GM12874 (cell line): ENCODE results near the gene SNRNP35.

ENCODE experiments used
- TF ChIP-seq, protein P1 (sequence below): IDR thresholded peaks from 2 replicates; pipeline ENCODE4 v1.5.1; 2011; ENCODE audit warnings: low read depth, mild to moderate bottlenecking, control low read depth, low read length, moderate library complexity; ENCODE audit not compliant: insufficient read depth

The SNRNP35 gene

DNA sequence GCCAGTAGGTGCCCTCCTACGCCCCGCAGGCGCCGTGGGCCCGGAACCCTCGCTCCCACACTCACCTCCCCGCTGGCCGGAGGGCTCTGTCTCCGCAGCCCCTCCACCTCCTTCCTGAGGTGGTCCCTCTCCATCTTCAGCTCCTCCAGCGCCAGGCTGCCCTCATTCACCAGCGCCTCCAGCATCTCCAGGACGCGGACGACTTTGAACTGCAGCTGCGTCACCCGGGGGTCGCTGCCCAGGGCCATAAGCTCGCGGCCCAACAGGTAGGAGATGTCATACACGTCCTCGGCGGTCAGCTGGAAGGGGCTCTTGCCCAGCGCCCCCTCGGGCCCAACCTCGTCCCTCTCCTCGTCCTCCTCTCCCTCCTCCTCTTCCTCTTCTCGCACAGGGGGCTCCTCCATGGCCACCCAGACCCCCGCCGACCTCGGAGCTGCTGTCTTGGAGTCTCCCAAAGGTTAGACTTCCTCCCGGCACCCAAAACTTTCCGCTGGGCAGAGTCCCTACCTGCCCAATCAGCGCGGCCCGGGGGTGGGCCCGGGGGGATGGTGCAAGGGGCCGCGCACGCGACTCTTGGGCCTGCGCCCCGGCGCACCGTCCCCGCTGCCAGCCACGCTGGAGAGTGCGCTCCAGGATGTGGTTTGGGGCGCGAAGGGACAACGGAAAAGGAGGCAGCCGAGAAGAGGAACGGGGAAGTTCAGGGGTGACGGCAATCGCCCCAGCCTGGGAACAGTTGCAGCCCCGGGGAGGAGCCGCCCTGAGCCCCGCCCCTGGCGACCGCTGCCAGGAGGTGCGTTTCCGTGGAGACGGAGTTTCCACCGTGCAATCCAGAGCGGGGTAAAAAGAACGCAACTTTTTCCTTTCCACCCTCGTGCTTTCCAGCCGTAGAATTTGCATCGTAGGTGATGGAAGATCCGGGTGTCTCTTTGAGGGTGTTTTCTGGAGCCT is 21.6 kb upstream of the SNRNP35 start, which contains the start of gene RILPL2:
TSS of gene RILPL2 (minus strand) at position 668 of the 948 bp plus-strand sequence. CDS start at position 404, 264 bp downstream.
- TF ChIP-seq, protein P1, sequence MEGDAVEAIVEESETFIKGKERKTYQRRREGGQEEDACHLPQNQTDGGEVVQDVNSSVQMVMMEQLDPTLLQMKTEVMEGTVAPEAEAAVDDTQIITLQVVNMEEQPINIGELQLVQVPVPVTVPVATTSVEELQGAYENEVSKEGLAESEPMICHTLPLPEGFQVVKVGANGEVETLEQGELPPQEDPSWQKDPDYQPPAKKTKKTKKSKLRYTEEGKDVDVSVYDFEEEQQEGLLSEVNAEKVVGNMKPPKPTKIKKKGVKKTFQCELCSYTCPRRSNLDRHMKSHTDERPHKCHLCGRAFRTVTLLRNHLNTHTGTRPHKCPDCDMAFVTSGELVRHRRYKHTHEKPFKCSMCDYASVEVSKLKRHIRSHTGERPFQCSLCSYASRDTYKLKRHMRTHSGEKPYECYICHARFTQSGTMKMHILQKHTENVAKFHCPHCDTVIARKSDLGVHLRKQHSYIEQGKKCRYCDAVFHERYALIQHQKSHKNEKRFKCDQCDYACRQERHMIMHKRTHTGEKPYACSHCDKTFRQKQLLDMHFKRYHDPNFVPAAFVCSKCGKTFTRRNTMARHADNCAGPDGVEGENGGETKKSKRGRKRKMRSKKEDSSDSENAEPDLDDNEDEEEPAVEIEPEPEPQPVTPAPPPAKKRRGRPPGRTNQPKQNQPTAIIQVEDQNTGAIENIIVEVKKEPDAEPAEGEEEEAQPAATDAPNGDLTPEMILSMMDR, result 0 out of 2 replicates have a peak, but pooled peaks have one; percentile 6

- TF ChIP-seq, protein P1, result no peak
Measured at GRCh38 chr12:123441523-123442164, 16.3 kb upstream of the SNRNP35 start.

DNA sequence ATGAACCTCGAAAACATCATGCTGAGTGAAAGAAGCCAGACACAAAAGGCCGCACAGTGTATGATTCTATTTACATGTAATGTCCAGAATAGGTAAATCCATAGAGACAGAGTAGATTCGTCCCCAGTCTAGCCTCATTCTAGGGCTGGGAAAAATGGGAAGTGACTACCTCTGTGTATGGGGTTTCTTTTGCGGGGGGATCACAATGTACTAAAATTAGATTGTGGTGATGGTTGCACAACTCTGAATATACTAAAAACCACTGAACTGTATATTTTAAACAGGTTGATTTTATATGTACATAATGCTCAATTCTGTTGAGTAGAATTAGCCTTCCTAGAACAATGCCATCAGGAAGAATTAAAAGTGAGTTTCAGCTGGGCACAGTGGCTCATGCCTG is 15.2 kb upstream of the SNRNP35 start:
- TF ChIP-seq, protein P1, result no peak

GRCh38 chr12:123444092-123445026 is 13.6 kb upstream of the SNRNP35 start:
- TF ChIP-seq, protein P1, result no peak

DNA sequence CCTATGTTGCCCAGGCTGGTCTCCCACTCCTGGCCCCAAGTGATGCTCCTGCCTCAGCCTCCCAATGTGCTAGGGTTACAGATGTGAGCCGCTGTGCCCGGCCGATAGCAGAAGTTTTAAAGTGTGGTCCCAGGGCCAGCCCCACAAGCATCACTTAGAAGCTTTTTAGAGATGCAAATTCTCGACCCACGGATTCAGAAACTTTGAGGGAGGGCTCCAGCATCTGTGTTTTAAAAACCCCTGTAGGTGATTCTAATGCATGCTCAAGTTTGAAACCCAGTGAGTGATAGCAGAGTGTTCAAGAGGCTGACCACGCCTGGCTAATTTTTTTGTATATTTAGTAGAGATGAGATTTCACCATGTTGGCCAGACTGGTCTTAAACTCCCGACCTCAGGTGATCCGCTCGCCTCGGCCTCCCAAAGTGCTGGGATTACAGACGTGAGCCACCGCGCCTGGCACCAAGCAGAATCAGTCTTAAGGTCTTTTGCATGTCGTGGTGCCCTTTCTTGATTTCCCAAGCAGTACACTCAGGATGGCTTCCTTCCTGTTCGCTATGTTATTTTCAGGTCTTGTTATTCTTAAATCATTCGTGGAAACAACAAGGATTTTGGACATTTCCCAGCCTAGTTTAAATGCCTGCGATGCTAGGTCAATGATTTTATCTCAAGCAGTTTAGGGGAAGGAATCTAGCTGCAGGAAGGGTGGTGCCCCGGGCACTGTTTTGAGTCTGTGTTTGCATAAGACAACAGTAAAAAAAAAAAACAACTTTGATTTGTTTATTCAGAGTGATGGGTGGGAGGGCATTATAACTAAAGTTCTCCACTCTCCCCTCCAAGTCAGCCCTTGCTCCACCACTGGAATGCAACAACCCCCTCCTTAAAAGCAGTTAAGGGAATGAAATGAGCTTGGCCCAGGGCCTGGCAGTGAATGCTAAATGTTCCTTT is 12.3 kb upstream of the SNRNP35 start:
- TF ChIP-seq, protein P1, result no peak

GRCh38 chr12:123446333-123446713 is 11.6 kb upstream of the SNRNP35 start:
- TF ChIP-seq, protein P1, result no peak
